ENCODE data around the gene COMMD3.

Gene COMMD3

GRCh38 chr10:22278441-22278782 is 37.8 kb upstream of the COMMD3 start:
- no peaks in the 10 kb centered on the region for H3K27me3 ChIP-seq (ENCODE audit: insufficient read depth, low read length, poor library complexity, severe bottlenecking)
- no peak overlapping the region for H3K4me2 ChIP-seq (ENCODE audit: low read depth, low read length, poor library complexity, severe bottlenecking)
- no peaks in the 10 kb centered on the region for H3K79me2 ChIP-seq (ENCODE audit: insufficient read depth, low read length)
- H3K36me3 ChIP-seq (ENCODE audit: insufficient read depth, low read length): no peaks in the 10 kb centered on the region
- no peaks in the 10 kb centered on the region for H3K9me3 ChIP-seq (ENCODE audit: insufficient read depth, low read depth, low read length)
- H3F3A ChIP-seq (ENCODE audit: low read depth): no peaks in the 10 kb centered on the region
- H3K4me1 ChIP-seq (ENCODE audit: insufficient read depth, low read length, poor library complexity, severe bottlenecking): no peaks in the 10 kb centered on the region
- H4K20me1 ChIP-seq (ENCODE audit: insufficient read depth, low read length, poor library complexity, severe bottlenecking): no peaks in the 10 kb centered on the region
- H3K9ac ChIP-seq (ENCODE audit: low read depth, low read length, poor library complexity, severe bottlenecking): no peak overlapping the region
- H3K4me3 ChIP-seq (ENCODE audit: low read length, poor library complexity, severe bottlenecking): no peak overlapping the region
- H3K9me2 ChIP-seq (replicated peaks; ENCODE audit: low read depth, low read length): no peaks in the 10 kb centered on the region
- TF ChIP-seq EZH2phosphoT487 (IDR thresholded peaks at IDR 0.05; ENCODE audit: borderline replicate concordance): no peak
- no peak for TF ChIP-seq CTCF (conservative IDR thresholded peaks at IDR 0.05; ENCODE audit: low read length)
- H2AFZ ChIP-seq (ENCODE audit: low read length): no peak overlapping the region

- Histone ChIP-seq H3K4me3 (ENCODE audit: low read length, poor library complexity, severe bottlenecking) (no peak overlapping the region), H3K27me3 (ENCODE audit: insufficient read depth, low read length, poor library complexity, severe bottlenecking) (no peaks in the 10 kb centered on the region), H3K9ac (ENCODE audit: low read depth, low read length, poor library complexity, severe bottlenecking) (no peak overlapping the region), H3K79me2 (ENCODE audit: insufficient read depth, low read length) (no peaks in the 10 kb centered on the region), H4K20me1 (ENCODE audit: insufficient read depth, low read length, poor library complexity, severe bottlenecking) (no peaks in the 10 kb centered on the region), H2AFZ (ENCODE audit: low read length) (no peak overlapping the region), H3K4me1 (ENCODE audit: insufficient read depth, low read length, poor library complexity, severe bottlenecking) (no peaks in the 10 kb centered on the region), H3K4me2 (ENCODE audit: low read depth, low read length, poor library complexity, severe bottlenecking) (no peak overlapping the region), H3K9me2 (replicated peaks; ENCODE audit: low read depth, low read length) (no peaks in the 10 kb centered on the region), H3K9me3 (ENCODE audit: insufficient read depth, low read depth, low read length) (no peaks in the 10 kb centered on the region), H3K36me3 (ENCODE audit: insufficient read depth, low read length) (no peaks in the 10 kb centered on the region), H3F3A (ENCODE audit: low read depth) (no peaks in the 10 kb centered on the region)
- TF ChIP-seq EZH2phosphoT487 (IDR thresholded peaks at IDR 0.05; ENCODE audit: borderline replicate concordance) (no peak), CTCF (conservative IDR thresholded peaks at IDR 0.05; ENCODE audit: low read length) (no peak)
Measured at GRCh38 chr10:22280078-22280477, 36.1 kb upstream of the COMMD3 start.

- Histone ChIP-seq H3K9me3 (ENCODE audit: insufficient read depth, low read depth, low read length) (no peaks in the 10 kb centered on the region), H3F3A (ENCODE audit: low read depth) (no peaks in the 10 kb centered on the region), H3K4me2 (ENCODE audit: low read depth, low read length, poor library complexity, severe bottlenecking) (no peak overlapping the region), H2AFZ (ENCODE audit: low read length) (no peak overlapping the region), H3K79me2 (ENCODE audit: insufficient read depth, low read length) (no peaks in the 10 kb centered on the region), H3K36me3 (ENCODE audit: insufficient read depth, low read length) (no peaks in the 10 kb centered on the region), H3K4me1 (ENCODE audit: insufficient read depth, low read length, poor library complexity, severe bottlenecking) (no peaks in the 10 kb centered on the region), H3K9ac (ENCODE audit: low read depth, low read length, poor library complexity, severe bottlenecking) (no peak overlapping the region), H4K20me1 (ENCODE audit: insufficient read depth, low read length, poor library complexity, severe bottlenecking) (no peaks in the 10 kb centered on the region), H3K9me2 (replicated peaks; ENCODE audit: low read depth, low read length) (no peaks in the 10 kb centered on the region), H3K27me3 (ENCODE audit: insufficient read depth, low read length, poor library complexity, severe bottlenecking) (no peaks in the 10 kb centered on the region), H3K4me3 (ENCODE audit: low read length, poor library complexity, severe bottlenecking) (no peak overlapping the region)
- no peak for TF ChIP-seq CTCF (conservative IDR thresholded peaks at IDR 0.05; ENCODE audit: low read length)
- no peak for TF ChIP-seq EZH2phosphoT487 (IDR thresholded peaks at IDR 0.05; ENCODE audit: borderline replicate concordance)
Measured at GRCh38 chr10:22285130-22285529, 31.1 kb upstream of the COMMD3 start.

Data from Loucy (cell line).